ENCODE measurements around the gene LRRC23. TPM values are rescaled to one million over a fixed set of nuclear protein-coding genes. Genes with fewer than 3 reads are reported as not detected.

LRRC23 gene
- total and polyA plus RNA-seq, 2 donors (not counting 1 experiment from before 2014, with no cell fraction given), result 5.3 to 14.4 TPM

GRCh38 chr12:6955108-6956020 lies 50.7 kb downstream of the LRRC23 start:
- Mint-ChIP-seq H3K9me3 (ENCODE audit: insufficient read depth) (no peaks in the 10 kb centered on the region), H3K27me3 (no peaks in the 10 kb centered on the region), H3K4me1 (peaks cover 89% of the 10 kb centered on the region), H3K4me3 (peak overlapping the region; percentile 98), H3K27ac (peak overlapping the region; percentile 98)
- Histone ChIP-seq H2AFZ (ENCODE audit: insufficient read depth, low read depth, low read length, poor library complexity, severe bottlenecking) (no peak overlapping the region), H3K4me3 (ENCODE audit: control extremely low read depth in 1 of 5, extremely low read depth in 1 of 5, insufficient read depth in 1 of 5, low read depth in 2 of 5, low read length in 4 of 5) (peak overlapping the region in 4 of 5 experiments; percentile 88 to 98 (median 95)), H3K4me1 (ENCODE audit: control insufficient read depth in 2 of 2, insufficient read depth in 2 of 2, low read length in 2 of 2) (peaks cover 71 to 76% of the 10 kb centered on the region in 2 donors), H3K27ac (ENCODE audit: low read length in 2 of 2) (peak overlapping the region; percentile 95 to 99), H3K4me2 (replicated peaks; ENCODE audit: low read depth, low read length, poor library complexity, severe bottlenecking) (peak overlapping the region; percentile 92), H4K20me1 (ENCODE audit: control insufficient read depth, insufficient read depth, low read length, poor library complexity, severe bottlenecking) (peaks cover 64% of the 10 kb centered on the region), H3K79me2 (ENCODE audit: control insufficient read depth, insufficient read depth, low read length) (peaks cover 96% of the 10 kb centered on the region), H3K36me3 (replicated peaks in 1 of 2; ENCODE audit: control extremely low read depth in 1 of 2, control insufficient read depth in 1 of 2, extremely low read depth in 1 of 2, insufficient read depth in 2 of 2, low read length in 1 of 2) (peaks cover 0 to 85% of the 10 kb centered on the region in 2 experiments), H3K9ac (ENCODE audit: low read length) (peak overlapping the region; percentile 95), H3K9me3 (ENCODE audit: control extremely low read depth in 1 of 3, control insufficient read depth in 2 of 3, insufficient read depth in 1 of 3, low read length in 2 of 3) (no peaks in the 10 kb centered on the region), H3K27me3 (replicated peaks in 1 of 4; ENCODE audit: control extremely low read depth in 1 of 4, control insufficient read depth in 3 of 4, insufficient read depth in 4 of 4, low read length in 3 of 4) (no peaks in the 10 kb centered on the region)
- POLR2A ChIA-PET, result interaction anchor here (1.5 to 18.2 kb wide), 2 partner anchors 9 to 11 kb away, joined by 3 to 662 read pairs; partner anchors contain the start of genes C12orf57, PTPN6 and RNU7-1
- intact Hi-C loops (cut with micrococcal nuclease), result no loop called here
- TF ChIP-seq CTCF (IDR thresholded peaks at IDR 0.05) (no peak), EZH2 (IDR thresholded peaks at IDR 0.05; ENCODE audit: borderline replicate concordance, insufficient read depth, low read depth, low read length, poor library complexity, severe bottlenecking) (no peak)
- ATAC-seq (ENCODE audit: low read depth), result no peak
- DNase-seq, result no peak
- CTCF ChIA-PET, result interaction anchor here (1.4 to 13.5 kb wide), 4 partner anchors 9 to 84 kb away, joined by 3 to 944 read pairs (median 64); partner anchors contain the start of genes C12orf57, PTPN6, RNU7-1 and SPSB2
- 64% methylated on average over 15 of the region's 22 CpGs for WGBS (ENCODE audit: insufficient coverage)

All from B cell (primary cell).